IPS-18c (cell line): ENCODE results near the gene FIBCD1.
"Not testable (repeated sequence)": the region's sequence is repeated elsewhere in the genome, so short reads cannot be mapped to it uniquely, and the experiment has no call there.

ENCODE experiments used
- H3K4me3 ChIP-seq: 2 replicates; pipeline ENCODE4 v1.7.0; 2013; ENCODE audit warnings: low read depth, mild to moderate bottlenecking, low read length, moderate library complexity; ENCODE audit not compliant: insufficient read depth
- H3K9me3 ChIP-seq: one replicate; pipeline ENCODE4 v1.6.1; 2013; ENCODE audit warnings: mild to moderate bottlenecking, low read length, moderate library complexity; ENCODE audit not compliant: control insufficient read depth, insufficient read depth

FIBCD1 gene

DNA sequence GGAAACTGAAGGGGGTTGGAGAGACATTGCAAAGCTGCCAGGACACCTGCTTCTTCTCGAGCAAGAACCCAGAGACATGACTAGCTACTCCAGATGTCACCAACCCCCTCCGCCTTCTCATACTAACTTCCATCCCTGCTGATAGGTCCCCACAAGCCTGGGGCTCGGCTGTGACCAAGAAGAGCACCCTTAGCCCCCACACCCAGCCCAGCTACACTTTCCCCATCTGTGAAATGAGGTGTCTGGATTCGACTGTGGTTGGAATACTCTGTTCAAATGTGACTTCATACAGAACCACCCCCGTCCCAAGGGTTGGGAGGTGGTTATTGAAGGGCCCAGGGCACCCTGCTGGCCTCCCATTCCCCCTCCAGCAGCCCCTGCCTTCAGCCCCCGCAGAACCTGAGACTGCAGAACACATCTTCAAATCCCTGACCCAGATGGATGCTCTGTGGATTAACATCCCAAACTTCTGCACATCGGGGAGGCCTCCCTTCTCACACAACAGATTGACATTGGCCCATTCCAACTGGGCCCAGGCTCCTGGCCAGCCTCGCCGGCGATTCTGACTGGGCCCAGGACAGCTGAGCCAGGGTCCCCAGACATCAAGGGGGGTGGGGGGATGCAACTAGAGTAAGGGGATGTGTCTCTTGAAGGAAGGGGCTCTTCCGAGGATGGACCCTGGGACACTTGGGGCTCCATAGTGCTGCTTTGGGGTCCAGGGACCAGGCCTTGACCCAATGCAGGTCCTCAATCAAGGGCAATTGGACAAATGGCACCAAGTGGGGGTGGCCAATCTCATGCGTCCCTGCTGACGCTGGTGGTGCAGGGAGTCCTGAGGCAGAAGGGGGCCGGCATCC, 21.7 kb upstream of the FIBCD1 start:
- Histone ChIP-seq H3K4me3 (no peak overlapping the region), H3K9me3 (peaks cover 6% of the 10 kb centered on the region)

- Histone ChIP-seq H3K4me3 (no peak overlapping the region), H3K9me3 (peaks cover 6% of the 10 kb centered on the region)
These were observed 20.8 kb upstream of the FIBCD1 start for GRCh38 chr9:130959809-130960334.

DNA sequence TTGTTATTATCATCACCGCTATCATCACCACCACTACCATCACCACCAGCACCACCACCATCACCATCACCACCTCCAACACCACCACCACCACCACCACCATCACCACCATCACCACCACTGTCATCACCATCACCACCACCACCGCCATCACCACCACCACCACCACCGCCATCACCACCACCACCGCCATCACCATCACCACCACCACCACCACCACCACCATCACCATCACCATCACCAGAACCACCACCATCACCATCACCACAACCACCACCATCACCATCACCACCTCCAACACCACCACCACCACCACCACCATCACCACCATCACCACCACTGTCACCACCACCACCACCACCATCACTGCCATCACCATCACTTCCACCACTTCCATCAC, 19.5 kb upstream of the FIBCD1 start:
- H3K9me3 ChIP-seq, H3K4me3 ChIP-seq: not testable (repeated sequence)

GRCh38 chr9:130957451-130958203, 18.6 kb upstream of the FIBCD1 start:
- peaks cover 6% of the 10 kb centered on the region for H3K9me3 ChIP-seq
- H3K4me3 ChIP-seq: no peak overlapping the region

- H3K4me3 ChIP-seq: no peak overlapping the region
- H3K9me3 ChIP-seq: peaks cover 6% of the 10 kb centered on the region
These were observed 17.8 kb upstream of the FIBCD1 start for GRCh38 chr9:130956636-130957450.

- no peak overlapping the region for H3K4me3 ChIP-seq
These were observed 17.0 kb upstream of the FIBCD1 start for GRCh38 chr9:130955947-130956621.

DNA sequence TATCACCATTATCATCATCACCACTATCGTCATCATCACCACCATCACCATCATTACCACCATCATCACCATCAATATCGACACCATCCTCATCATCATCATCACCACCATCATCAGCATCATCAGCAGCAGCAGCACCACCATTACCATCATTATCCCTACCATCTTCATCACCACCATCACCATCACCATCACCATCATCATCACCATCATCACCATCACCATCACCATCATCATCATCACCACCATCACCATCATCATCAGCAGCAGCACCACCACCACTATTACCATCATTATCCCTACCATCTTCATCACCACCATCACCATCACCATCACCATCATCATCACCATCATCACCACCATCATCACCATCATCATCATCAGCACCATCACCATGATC, 15.9 kb upstream of the FIBCD1 start:
- not testable (repeated sequence) for H3K9me3 ChIP-seq, H3K4me3 ChIP-seq

More at GRCh38 chr9:130955947-130956621, 17.0 kb upstream of the FIBCD1 start:
- H3K9me3 ChIP-seq: peaks cover 6% of the 10 kb centered on the region

GRCh38 chr9:130954317-130954716, 15.3 kb upstream of the FIBCD1 start:
- Histone ChIP-seq H3K4me3 (no peak overlapping the region), H3K9me3 (peaks cover 4% of the 10 kb centered on the region)

- Histone ChIP-seq H3K4me3 (no peak overlapping the region), H3K9me3 (no peaks in the 10 kb centered on the region)
These were observed 13.2 kb upstream of the FIBCD1 start for GRCh38 chr9:130952065-130952762.

- H3K4me3 ChIP-seq: no peak overlapping the region
- no peaks in the 10 kb centered on the region for H3K9me3 ChIP-seq
These were observed 10.9 kb upstream of the FIBCD1 start for GRCh38 chr9:130950039-130950311.

DNA sequence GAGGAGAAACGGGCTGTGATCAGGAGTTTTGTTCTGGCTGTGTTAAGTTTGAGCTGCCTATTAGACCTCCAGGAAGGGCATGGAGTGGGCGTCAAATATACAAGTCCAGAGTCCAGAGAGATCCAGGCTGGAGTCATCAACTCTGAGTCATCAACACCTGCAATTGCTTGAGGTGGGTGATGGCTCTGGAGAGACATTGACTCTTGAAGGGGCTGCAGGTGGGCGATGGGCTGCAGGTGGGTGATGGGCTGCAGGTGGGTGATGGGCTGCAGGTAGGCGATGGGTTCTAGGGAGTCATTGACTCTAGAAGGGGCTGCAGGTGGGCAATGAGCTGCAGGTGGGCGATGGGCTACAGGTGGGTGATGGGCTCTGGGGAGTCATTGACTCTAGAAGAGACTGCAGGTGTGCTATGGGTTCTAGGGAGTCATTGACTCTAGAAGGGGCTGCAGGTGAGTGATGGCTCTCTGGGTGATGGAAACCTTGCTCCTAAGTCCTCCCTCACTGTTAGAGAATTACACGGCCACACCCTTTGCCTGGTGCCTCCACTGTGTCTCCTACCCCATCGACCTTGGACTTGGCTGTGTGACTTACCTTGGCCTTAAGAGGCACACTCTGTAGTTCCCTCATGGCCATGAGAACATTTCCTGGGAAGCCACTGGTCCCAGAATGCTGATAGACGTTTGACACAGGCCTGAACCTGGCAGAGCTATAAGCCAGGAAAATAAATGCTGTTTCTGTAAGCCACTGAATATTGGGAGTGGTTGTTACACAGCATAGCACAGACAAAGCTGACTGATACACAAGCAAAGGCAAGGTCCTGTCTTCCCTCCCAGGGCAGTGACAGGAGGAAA, 10.4 kb upstream of the FIBCD1 start:
- Histone ChIP-seq H3K4me3 (no peak overlapping the region), H3K9me3 (no peaks in the 10 kb centered on the region)

DNA sequence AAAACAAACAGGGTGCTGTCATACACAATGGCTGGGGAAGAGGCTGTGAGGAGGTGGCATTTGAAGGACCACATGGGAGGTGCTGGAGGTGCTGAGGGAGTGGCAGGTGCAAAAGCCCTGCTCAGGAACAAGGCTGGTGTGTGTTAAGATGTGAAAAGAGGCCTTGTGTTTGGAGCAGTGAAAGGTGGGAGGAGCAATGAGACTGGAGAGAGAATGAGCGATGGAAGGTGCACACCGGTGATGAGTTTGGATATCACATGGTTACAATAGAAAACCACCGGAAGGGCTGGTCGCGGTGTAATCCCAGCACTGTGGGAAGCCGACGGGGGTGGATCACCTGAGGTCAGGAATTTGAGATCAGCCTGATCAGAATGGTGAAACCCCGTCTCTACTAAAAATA, 9.2 kb upstream of the FIBCD1 start:
- Histone ChIP-seq H3K9me3 (no peaks in the 10 kb centered on the region), H3K4me3 (no peak overlapping the region)

- H3K9me3 ChIP-seq: no peaks in the 10 kb centered on the region
- H3K4me3 ChIP-seq: no peak overlapping the region
These were observed 8.6 kb upstream of the FIBCD1 start for GRCh38 chr9:130947618-130948140.

- no peaks in the 10 kb centered on the region for H3K9me3 ChIP-seq
- H3K4me3 ChIP-seq: no peak overlapping the region
These were observed 7.9 kb upstream of the FIBCD1 start for GRCh38 chr9:130946766-130947617.

DNA sequence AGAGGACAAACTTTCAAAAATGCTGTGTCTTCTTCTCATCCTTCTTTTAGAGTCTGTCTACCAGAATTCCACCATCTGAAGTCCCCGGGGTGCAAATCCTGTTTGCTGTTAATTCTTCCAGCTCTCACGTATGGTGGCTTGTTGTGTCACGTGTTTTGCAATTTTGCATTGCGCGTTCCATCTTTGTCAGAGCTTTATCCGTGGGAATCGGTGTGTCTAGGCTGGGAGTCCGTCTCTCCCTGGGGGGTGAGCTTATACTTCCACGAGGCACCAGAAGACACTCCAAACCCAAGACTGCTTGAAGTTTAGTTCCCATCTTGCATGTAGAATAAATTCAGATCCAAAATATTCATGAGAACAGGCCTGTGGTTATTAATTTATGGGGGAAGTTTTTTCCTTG, 6.1 kb upstream of the FIBCD1 start:
- no peak overlapping the region for H3K4me3 ChIP-seq
- no peaks in the 10 kb centered on the region for H3K9me3 ChIP-seq
